ENCODE data around the gene TTLL11.
A peak's percentile ranks its signal among the peaks of the same experiment; 100 is the strongest.

Gene TTLL11

DNA sequence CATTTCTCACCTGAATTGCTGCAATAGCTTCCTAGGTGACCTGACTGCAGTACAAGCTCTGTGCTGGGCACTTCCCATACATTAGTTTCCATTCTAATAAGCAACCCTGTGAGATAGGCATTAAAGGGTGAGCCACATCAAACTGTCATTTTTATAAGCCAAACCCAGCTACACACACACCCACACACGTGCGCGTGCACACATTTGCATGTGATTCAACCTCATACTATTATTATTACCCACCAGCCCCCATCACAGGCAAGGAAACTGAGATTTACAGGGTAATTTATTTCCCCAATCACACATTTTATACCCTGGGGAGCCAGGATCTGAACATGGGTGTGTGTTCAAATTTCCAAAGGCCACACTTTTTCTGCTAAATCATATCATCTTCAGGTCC is 93.6 kb downstream of the TTLL11 start:
- Histone ChIP-seq H3K4me3 (ENCODE audit: low read depth, low read length) (no peak overlapping the region), H3K9me3 (ENCODE audit: severe bottlenecking) (no peaks in the 10 kb centered on the region), H3K27ac (no peak overlapping the region), H3K36me3 (no peaks in the 10 kb centered on the region), H3K27me3 (ENCODE audit: insufficient read depth, low read depth, severe bottlenecking) (no peaks in the 10 kb centered on the region)
- TF ChIP-seq, protein P1, sequence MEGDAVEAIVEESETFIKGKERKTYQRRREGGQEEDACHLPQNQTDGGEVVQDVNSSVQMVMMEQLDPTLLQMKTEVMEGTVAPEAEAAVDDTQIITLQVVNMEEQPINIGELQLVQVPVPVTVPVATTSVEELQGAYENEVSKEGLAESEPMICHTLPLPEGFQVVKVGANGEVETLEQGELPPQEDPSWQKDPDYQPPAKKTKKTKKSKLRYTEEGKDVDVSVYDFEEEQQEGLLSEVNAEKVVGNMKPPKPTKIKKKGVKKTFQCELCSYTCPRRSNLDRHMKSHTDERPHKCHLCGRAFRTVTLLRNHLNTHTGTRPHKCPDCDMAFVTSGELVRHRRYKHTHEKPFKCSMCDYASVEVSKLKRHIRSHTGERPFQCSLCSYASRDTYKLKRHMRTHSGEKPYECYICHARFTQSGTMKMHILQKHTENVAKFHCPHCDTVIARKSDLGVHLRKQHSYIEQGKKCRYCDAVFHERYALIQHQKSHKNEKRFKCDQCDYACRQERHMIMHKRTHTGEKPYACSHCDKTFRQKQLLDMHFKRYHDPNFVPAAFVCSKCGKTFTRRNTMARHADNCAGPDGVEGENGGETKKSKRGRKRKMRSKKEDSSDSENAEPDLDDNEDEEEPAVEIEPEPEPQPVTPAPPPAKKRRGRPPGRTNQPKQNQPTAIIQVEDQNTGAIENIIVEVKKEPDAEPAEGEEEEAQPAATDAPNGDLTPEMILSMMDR (IDR thresholded peaks at IDR 0.05; ENCODE audit: low read depth, low read length), result no peak
- DNase-seq, result no peak

DNA sequence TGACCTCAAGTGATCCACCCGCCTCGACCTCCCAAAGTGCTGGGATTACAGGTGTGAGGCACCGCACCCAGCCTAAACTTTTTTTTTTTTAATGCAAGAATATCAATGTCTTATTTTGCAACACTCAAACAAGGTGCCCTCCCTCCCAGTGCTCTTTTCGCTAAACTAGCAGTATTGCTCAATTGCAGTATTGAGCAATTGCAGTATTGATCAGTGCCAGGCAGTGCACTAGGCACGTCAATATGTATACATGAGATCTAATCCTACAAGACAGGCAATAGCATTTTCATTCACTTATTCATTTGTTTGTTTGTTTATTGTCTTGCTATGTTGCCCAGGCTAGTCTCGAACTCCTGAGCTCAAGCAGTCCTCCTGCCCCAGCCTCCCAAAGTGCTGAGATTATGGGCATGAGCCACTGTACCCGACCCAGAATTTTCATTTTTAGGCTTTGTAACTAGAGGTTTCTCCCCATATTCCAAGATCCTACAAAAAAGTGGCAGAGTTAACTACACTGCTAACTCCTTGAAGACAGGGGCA is 94.5 kb downstream of the TTLL11 start:
- Histone ChIP-seq H3K36me3 (no peaks in the 10 kb centered on the region), H3K27me3 (ENCODE audit: insufficient read depth, low read depth, severe bottlenecking) (no peaks in the 10 kb centered on the region), H3K27ac (no peak overlapping the region; the same call in 1 of the 2 replicates), H3K9me3 (ENCODE audit: severe bottlenecking) (no peaks in the 10 kb centered on the region), H3K4me3 (ENCODE audit: low read depth, low read length) (no peak overlapping the region)
- TF ChIP-seq, protein P1 (IDR thresholded peaks at IDR 0.05; ENCODE audit: low read depth, low read length), result no peak
- DNase-seq, result no peak

DNA sequence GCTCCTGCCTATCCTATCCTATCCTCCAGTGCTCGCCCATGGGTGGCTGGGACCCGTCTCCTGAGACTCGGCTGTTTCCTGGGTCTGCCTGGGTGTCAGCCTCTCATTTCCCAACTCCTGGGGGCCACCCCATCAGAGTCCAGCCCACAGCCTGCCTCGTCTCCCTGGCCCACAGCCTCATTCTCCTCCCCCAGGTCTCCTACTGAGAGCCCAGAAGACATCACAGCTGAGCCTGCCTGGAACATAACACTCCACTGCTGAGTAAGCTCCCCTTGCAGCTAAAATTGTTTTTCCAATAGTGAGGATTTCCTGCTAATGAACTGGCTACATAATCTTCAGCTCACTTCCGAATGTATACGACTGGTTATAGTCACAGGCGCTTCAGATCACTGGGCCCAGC is 95.3 kb downstream of the TTLL11 start:
- Histone ChIP-seq H3K27ac (peak overlapping the region; percentile 45; the same call in 1 of the 2 replicates), H3K27me3 (ENCODE audit: insufficient read depth, low read depth, severe bottlenecking) (no peaks in the 10 kb centered on the region), H3K36me3 (no peaks in the 10 kb centered on the region), H3K4me3 (ENCODE audit: low read depth, low read length) (no peak overlapping the region), H3K9me3 (ENCODE audit: severe bottlenecking) (no peaks in the 10 kb centered on the region)
- DNase-seq, result peak; percentile 31
- TF ChIP-seq, protein P1 (IDR thresholded peaks at IDR 0.05; ENCODE audit: low read depth, low read length), result no peak

- H3K36me3 ChIP-seq, result no peaks in the 10 kb centered on the region
- TF ChIP-seq, protein P1 (IDR thresholded peaks at IDR 0.05; ENCODE audit: low read depth, low read length), result no peak
- no peak for DNase-seq
Measured at GRCh38 chr9:121996783-121997182, 96.3 kb downstream of the TTLL11 start.

GRCh38 chr9:121995997-121996396 is 97.1 kb downstream of the TTLL11 start:
- no peak for DNase-seq
- Histone ChIP-seq H3K27ac (no peak overlapping the region), H3K4me3 (ENCODE audit: low read depth, low read length) (no peak overlapping the region), H3K9me3 (ENCODE audit: severe bottlenecking) (no peaks in the 10 kb centered on the region), H3K36me3 (no peaks in the 10 kb centered on the region), H3K27me3 (ENCODE audit: insufficient read depth, low read depth, severe bottlenecking) (no peaks in the 10 kb centered on the region)
- TF ChIP-seq, protein P1 (IDR thresholded peaks at IDR 0.05; ENCODE audit: low read depth, low read length), result no peak

More at GRCh38 chr9:121996783-121997182, 96.3 kb downstream of the TTLL11 start:
- H3K9me3 ChIP-seq (ENCODE audit: severe bottlenecking), result no peaks in the 10 kb centered on the region
- no peaks in the 10 kb centered on the region for H3K27me3 ChIP-seq (ENCODE audit: insufficient read depth, low read depth, severe bottlenecking)
- H3K4me3 ChIP-seq (ENCODE audit: low read depth, low read length), result no peak overlapping the region
- no peak overlapping the region for H3K27ac ChIP-seq

Data from WERI-Rb-1 (cell line).